IMR-90 (cell line): ENCODE data around the gene LRRC7.

Source experiments
- BHLHE40 ChIP-seq: fragments of 150-350 bp; IDR thresholded peaks from 2 replicates; pipeline ENCODE4 v1.6.1; 2016; ENCODE audit warnings: mild to moderate bottlenecking, low read depth, low read length
- CEBPB ChIP-seq: IDR thresholded peaks from 2 replicates; pipeline ENCODE4 v1.6.1; 2012; ENCODE audit warnings: low read depth, low read length, improper control_type of control experiment
- CTCF ChIP-seq: conservative IDR thresholded peaks from 2 replicates; pipeline ENCODE4 v1.5.1; 2012; ENCODE audit warnings: mild to moderate bottlenecking, low read depth, low read length, improper control_type of control experiment
- FOS ChIP-seq: fragments of 150-350 bp; IDR thresholded peaks from 2 replicates; pipeline ENCODE4 v1.6.1; 2016; ENCODE audit warnings: low read depth, low read length
- NFE2L2 ChIP-seq: fragments of 150-350 bp; IDR thresholded peaks from 2 replicates; pipeline ENCODE4 v1.6.1; 2016; ENCODE audit warnings: low read depth, mild to moderate bottlenecking, low read length
- POLR2A ChIP-seq: IDR thresholded peaks from 2 replicates; pipeline ENCODE4 v1.6.1; 2012; ENCODE audit warnings: mild to moderate bottlenecking, low read depth, low read length
- RAD21 ChIP-seq: IDR thresholded peaks from 2 replicates; pipeline ENCODE4 v1.6.1; 2012; ENCODE audit warnings: low read length, improper control_type of control experiment
- RCOR1 ChIP-seq: IDR thresholded peaks from 2 replicates; pipeline ENCODE4 v1.6.1; 2012; ENCODE audit warnings: mild to moderate bottlenecking, low read length, improper control_type of control experiment; ENCODE audit not compliant: insufficient replicate concordance
- RFX5 ChIP-seq: IDR thresholded peaks from 2 replicates; pipeline ENCODE4 v1.8.0; 2012; ENCODE audit warnings: low read depth, mild to moderate bottlenecking, low read length, moderate library complexity
- SMC3 ChIP-seq: fragments of 150-350 bp; IDR thresholded peaks from 2 replicates; pipeline ENCODE4 v1.6.1; 2016; ENCODE audit warnings: low read depth, mild to moderate bottlenecking, antibody characterized with exemption, low read length, moderate library complexity
- TF ChIP-seq, protein P1 (sequence below): fragments of 150-350 bp; IDR thresholded peaks from 2 replicates; pipeline ENCODE4 v1.6.1; 2016; ENCODE audit warnings: low read depth, mild to moderate bottlenecking, low read length, moderate library complexity, borderline replicate concordance

DNA sequence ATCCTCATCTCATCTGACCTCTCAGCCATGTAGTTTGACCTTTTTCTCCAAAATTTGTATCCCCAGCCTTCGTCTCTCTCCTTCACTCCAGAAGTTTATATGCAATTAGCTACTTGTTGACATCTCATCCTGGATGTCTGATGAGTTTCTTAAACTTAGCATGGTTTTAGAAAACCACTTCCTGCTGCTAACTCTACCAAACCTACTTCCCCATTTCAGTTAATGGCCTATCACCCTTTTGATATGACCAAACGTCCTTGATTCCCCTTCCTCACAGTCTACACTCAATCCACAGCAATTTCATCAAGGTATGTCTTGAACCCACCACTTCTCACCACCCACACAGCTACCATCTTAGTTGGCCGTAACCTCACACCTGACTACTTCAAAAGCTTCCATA is 515.8 kb downstream of the LRRC7 start:
- TF ChIP-seq BHLHE40 (no peak), NFE2L2 (no peak), RFX5 (no peak), CTCF (no peak), CEBPB (no peak), POLR2A (no peak), FOS (no peak), RAD21 (no peak), RCOR1 (no peak), SMC3 (no peak)
- TF ChIP-seq, protein P1, sequence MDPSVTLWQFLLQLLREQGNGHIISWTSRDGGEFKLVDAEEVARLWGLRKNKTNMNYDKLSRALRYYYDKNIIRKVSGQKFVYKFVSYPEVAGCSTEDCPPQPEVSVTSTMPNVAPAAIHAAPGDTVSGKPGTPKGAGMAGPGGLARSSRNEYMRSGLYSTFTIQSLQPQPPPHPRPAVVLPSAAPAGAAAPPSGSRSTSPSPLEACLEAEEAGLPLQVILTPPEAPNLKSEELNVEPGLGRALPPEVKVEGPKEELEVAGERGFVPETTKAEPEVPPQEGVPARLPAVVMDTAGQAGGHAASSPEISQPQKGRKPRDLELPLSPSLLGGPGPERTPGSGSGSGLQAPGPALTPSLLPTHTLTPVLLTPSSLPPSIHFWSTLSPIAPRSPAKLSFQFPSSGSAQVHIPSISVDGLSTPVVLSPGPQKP, result no peak
